ENCODE measurements around the gene BAMBI.

GRCh38 chr10:28679581-28680357 lies 2.4 kb downstream of the BAMBI start:
- TF ChIP-seq, protein P1, sequence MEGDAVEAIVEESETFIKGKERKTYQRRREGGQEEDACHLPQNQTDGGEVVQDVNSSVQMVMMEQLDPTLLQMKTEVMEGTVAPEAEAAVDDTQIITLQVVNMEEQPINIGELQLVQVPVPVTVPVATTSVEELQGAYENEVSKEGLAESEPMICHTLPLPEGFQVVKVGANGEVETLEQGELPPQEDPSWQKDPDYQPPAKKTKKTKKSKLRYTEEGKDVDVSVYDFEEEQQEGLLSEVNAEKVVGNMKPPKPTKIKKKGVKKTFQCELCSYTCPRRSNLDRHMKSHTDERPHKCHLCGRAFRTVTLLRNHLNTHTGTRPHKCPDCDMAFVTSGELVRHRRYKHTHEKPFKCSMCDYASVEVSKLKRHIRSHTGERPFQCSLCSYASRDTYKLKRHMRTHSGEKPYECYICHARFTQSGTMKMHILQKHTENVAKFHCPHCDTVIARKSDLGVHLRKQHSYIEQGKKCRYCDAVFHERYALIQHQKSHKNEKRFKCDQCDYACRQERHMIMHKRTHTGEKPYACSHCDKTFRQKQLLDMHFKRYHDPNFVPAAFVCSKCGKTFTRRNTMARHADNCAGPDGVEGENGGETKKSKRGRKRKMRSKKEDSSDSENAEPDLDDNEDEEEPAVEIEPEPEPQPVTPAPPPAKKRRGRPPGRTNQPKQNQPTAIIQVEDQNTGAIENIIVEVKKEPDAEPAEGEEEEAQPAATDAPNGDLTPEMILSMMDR (IDR thresholded peaks at IDR 0.05): no peak
- TF ChIP-seq POLR2A (IDR thresholded peaks at IDR 0.05): no peak

All from uterus (tissue), 2 donors.